ENCODE results near the gene PIK3C2G. TPM values are rescaled to one million over a fixed set of nuclear protein-coding genes. Genes with fewer than 3 reads are reported as not detected.

PIK3C2G gene
- total and polyA plus RNA-seq, 2 of the 13 experiments (the other 11 are each of a cell fraction or from before 2014, with no cell fraction given): not detected

DNA sequence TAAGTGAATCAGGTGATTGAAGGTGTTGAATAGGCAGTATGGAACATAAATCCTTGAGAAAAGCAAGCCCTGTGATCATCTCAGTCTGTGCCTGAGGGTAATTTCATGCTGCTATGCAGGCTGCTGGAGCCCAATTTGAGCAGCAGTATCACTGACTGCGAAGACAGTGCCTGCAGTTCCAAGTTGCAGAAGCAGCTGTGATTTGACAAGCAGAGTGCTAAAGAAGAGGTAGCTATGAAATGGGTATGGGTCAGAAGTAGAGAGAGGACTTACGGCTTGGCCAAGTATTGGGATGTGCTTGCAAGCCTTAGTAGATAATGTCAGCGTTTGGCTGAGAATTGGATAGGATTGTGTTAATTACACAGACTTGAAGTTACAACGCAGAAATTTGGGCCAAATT is 22.5 kb downstream of the PIK3C2G start:
- CTCF ChIA-PET (ENCODE audit: low intra/inter-chr PET ratio, low total read pairs): no interaction called here
- Histone ChIP-seq H3K4me2 (ENCODE audit: low read depth, low read length) (no peak overlapping the region), H2AFZ (ENCODE audit: low read length) (no peak overlapping the region), H3K79me2 (ENCODE audit: insufficient read depth, low read length) (no peaks in the 10 kb centered on the region), H3K36me3 (replicated peaks in 1 of 2; ENCODE audit: control insufficient read depth in 1 of 2, insufficient read depth in 2 of 2, low read length in 2 of 2) (no peaks in the 10 kb centered on the region), H3K4me1 (ENCODE audit: insufficient read depth, low read length) (no peaks in the 10 kb centered on the region), H3K27me3 (ENCODE audit: control insufficient read depth in 1 of 2, insufficient read depth in 2 of 2, low read length in 2 of 2) (no peaks in the 10 kb centered on the region), H3K27ac (ENCODE audit: extremely low read length, insufficient read depth, low read length) (no peak overlapping the region), H3K4me3 (replicated peaks in 1 of 3; ENCODE audit: insufficient read depth in 1 of 3, low read depth in 2 of 3, low read length in 3 of 3) (no peak overlapping the region), H4K20me1 (ENCODE audit: insufficient read depth, low read length) (no peaks in the 10 kb centered on the region), H3K9ac (ENCODE audit: insufficient read depth, low read depth, low read length) (no peak overlapping the region), H3K9me3 (ENCODE audit: low read length) (no peaks in the 10 kb centered on the region)
- POLR2A ChIA-PET: no interaction called here
- WGBS (ENCODE audit: low lambda C conversion rate): 20% methylated on average over 4 of the region's 4 CpGs
- FAIRE-seq (no peak), ATAC-seq (no peak), DNase-seq (ENCODE audit: low spot score) (no peak)
- in situ Hi-C loops (cut with HindIII; ENCODE audit: extremely low pct_ligation_motif_present, low pct_unique_long_range_greater_than_20kb): no loop called here
- BruUV-seq (replicated peaks): no TSS peak
- intact Hi-C loops (cut with micrococcal nuclease; ENCODE audit: unreplicated experiment): no loop called here
- no peak for TF ChIP-seq ZNF749 (CRISPR knock-in tag; IDR thresholded peaks at IDR 0.05; ENCODE audit: borderline replicate concordance)

DNA sequence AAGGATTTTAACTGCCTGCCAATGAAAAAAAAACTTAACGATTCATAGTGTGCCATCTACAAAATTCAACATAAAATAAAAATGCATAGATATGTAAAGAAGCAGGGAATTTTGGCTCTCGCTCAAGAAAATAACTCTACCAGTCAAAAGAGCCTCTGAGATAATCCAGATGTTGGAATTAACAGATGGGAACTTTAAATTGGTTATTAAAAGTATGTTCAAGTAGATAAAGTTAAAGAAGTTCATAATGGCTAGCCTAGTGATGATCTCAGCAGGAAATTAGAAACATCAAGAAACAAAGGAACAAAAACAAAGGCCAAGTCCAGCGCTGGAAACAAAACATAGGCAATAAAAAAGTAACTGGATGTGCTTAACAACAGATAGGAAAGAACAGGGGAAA is 23.1 kb downstream of the PIK3C2G start:
- Histone ChIP-seq H3K9ac (ENCODE audit: insufficient read depth, low read depth, low read length) (no peak overlapping the region), H3K4me2 (ENCODE audit: low read depth, low read length) (no peak overlapping the region), H3K36me3 (replicated peaks in 1 of 2; ENCODE audit: control insufficient read depth in 1 of 2, insufficient read depth in 2 of 2, low read length in 2 of 2) (no peaks in the 10 kb centered on the region), H3K79me2 (ENCODE audit: insufficient read depth, low read length) (no peaks in the 10 kb centered on the region), H3K27ac (ENCODE audit: extremely low read length, insufficient read depth, low read length) (no peak overlapping the region), H3K9me3 (ENCODE audit: low read length) (no peaks in the 10 kb centered on the region), H2AFZ (ENCODE audit: low read length) (no peak overlapping the region), H3K4me1 (ENCODE audit: insufficient read depth, low read length) (no peaks in the 10 kb centered on the region), H4K20me1 (ENCODE audit: insufficient read depth, low read length) (no peaks in the 10 kb centered on the region), H3K27me3 (ENCODE audit: control insufficient read depth in 1 of 2, insufficient read depth in 2 of 2, low read length in 2 of 2) (no peaks in the 10 kb centered on the region), H3K4me3 (replicated peaks in 1 of 3; ENCODE audit: insufficient read depth in 1 of 3, low read depth in 2 of 3, low read length in 3 of 3) (no peak overlapping the region)
- TF ChIP-seq ZNF224 (CRISPR knock-in tag; IDR thresholded peaks at IDR 0.05) (no peak), BRD4 (CRISPR knock-in tag; IDR thresholded peaks at IDR 0.05) (no peak), ISX (CRISPR knock-in tag; conservative IDR thresholded peaks at IDR 0.05) (no peak)
- ChIA-PET POLR2A (no interaction called here), CTCF (ENCODE audit: low intra/inter-chr PET ratio, low total read pairs) (no interaction called here)
- ATAC-seq (no peak), DNase-seq (ENCODE audit: low spot score) (no peak), FAIRE-seq (no peak)
- in situ Hi-C loops (cut with HindIII; ENCODE audit: extremely low pct_ligation_motif_present, low pct_unique_long_range_greater_than_20kb): no loop called here
- intact Hi-C loops (cut with micrococcal nuclease; ENCODE audit: unreplicated experiment): no loop called here
- WGBS (ENCODE audit: low lambda C conversion rate): under 1% methylated on average over 3 of the region's 3 CpGs
- BruUV-seq (replicated peaks): no TSS peak
